ENCODE results near the gene JMY. TPM values are rescaled to one million over a fixed set of nuclear protein-coding genes. Genes with fewer than 3 reads are reported as not detected.
A peak's percentile ranks its signal among the peaks of the same experiment; 100 is the strongest.

Gene JMY, protein sequence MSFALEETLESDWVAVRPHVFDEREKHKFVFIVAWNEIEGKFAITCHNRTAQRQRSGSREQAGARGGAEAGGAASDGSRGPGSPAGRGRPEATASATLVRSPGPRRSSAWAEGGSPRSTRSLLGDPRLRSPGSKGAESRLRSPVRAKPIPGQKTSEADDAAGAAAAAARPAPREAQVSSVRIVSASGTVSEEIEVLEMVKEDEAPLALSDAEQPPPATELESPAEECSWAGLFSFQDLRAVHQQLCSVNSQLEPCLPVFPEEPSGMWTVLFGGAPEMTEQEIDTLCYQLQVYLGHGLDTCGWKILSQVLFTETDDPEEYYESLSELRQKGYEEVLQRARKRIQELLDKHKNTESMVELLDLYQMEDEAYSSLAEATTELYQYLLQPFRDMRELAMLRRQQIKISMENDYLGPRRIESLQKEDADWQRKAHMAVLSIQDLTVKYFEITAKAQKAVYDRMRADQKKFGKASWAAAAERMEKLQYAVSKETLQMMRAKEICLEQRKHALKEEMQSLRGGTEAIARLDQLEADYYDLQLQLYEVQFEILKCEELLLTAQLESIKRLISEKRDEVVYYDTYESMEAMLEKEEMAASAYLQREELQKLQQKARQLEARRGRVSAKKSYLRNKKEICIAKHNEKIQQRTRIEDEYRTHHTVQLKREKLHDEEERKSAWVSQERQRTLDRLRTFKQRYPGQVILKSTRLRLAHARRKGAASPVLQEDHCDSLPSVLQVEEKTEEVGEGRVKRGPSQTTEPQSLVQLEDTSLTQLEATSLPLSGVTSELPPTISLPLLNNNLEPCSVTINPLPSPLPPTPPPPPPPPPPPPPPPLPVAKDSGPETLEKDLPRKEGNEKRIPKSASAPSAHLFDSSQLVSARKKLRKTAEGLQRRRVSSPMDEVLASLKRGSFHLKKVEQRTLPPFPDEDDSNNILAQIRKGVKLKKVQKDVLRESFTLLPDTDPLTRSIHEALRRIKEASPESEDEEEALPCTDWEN
- 1.8 to 3.3 TPM (median 2.5 TPM) in 3 replicates for polyA plus RNA-seq
- 11.6 TPM for polyA plus RNA-seq (2011; ENCODE audit: low read depth)
- polyA plus RNA-seq (2011; cell fraction: cytosol; rRNA removed) = 1.4 and 2.8 TPM in 2 replicates
- polyA plus RNA-seq (2011; cell fraction: nucleus; rRNA removed) = 3.6 and 5.0 TPM in 2 replicates
- polyA plus RNA-seq (2012; ENCODE audit: low replicate concordance) = 2.0 and 7.1 TPM in 2 replicates
- polyA minus RNA-seq = 1.1 to 4.3 TPM (median 2.3 TPM) in 3 replicates
- polyA minus RNA-seq (2011; cell fraction: cytosol; rRNA and poly(A)+ RNA removed) = 3.8 TPM
- polyA minus RNA-seq (2011; cell fraction: nucleus; rRNA and poly(A)+ RNA removed) = 6.1 and 9.6 TPM in 2 replicates

GRCh38 chr5:79235634-79236361 is at the start of gene JMY:
Gene JMY, plus strand, starts transcription at chr5:79236131. Its CDS starts 520 bp downstream, at chr5:79236651.
- peaks cover 12% of the 10 kb centered on the region for H3K79me2 ChIP-seq (ENCODE audit: control insufficient read depth, insufficient read depth, low read length)
- H3K9ac ChIP-seq (ENCODE audit: control insufficient read depth, extremely low read depth, insufficient read depth, low read length) = peak within 1 kb of the TSS; percentile 93
- peak within 1 kb of the TSS; percentile 93 for H3K4me2 ChIP-seq (ENCODE audit: control insufficient read depth, extremely low read depth, insufficient read depth, low read depth, low read length)
- H3K27ac ChIP-seq (ENCODE audit: control insufficient read depth, insufficient read depth, low read length) = peak within 1 kb of the TSS; percentile 92
- dilution Hi-C loops (cut with MboI; ENCODE audit: extremely low pct_ligation_motif_present, low sequenced_read_pairs) = no loop called here
- DNase-seq (ENCODE audit: low read depth, low spot score) (no peak), FAIRE-seq (no peak)
- H3K9me1 ChIP-seq (ENCODE audit: control insufficient read depth, extremely low read depth, insufficient read depth, low read length) = no peaks in the 10 kb centered on the region
- H3K36me3 ChIP-seq (ENCODE audit: control insufficient read depth in 2 of 2, extremely low read depth in 1 of 2, insufficient read depth in 2 of 2, low read length in 2 of 2) = no peaks in the 10 kb centered on the region
- H3K9me3 ChIP-seq (ENCODE audit: control insufficient read depth, low read depth, low read length) = no peaks in the 10 kb centered on the region
- H2AFZ ChIP-seq (ENCODE audit: control insufficient read depth, low read length) = peak within 1 kb of the TSS; percentile 98
- H4K20me1 ChIP-seq (ENCODE audit: control insufficient read depth, extremely low read depth, insufficient read depth, low read length) = no peaks in the 10 kb centered on the region
- no peaks in the 10 kb centered on the region for H3K27me3 ChIP-seq (ENCODE audit: control insufficient read depth, extremely low read depth, insufficient read depth, low read length)
- TF ChIP-seq EZH2 (IDR thresholded peaks at IDR 0.05; ENCODE audit: low read length) (no peak), CTCF (optimal IDR thresholded peaks at IDR 0.05 in 1 of 3, IDR thresholded peaks at IDR 0.05 in 1 of 3, conservative IDR thresholded peaks at IDR 0.05 in 1 of 3; ENCODE audit: extremely low read depth in 1 of 3, insufficient read depth in 2 of 3, low read length in 3 of 3) (peak in 2 of 3 experiments; percentile 9 to 24)
- peaks cover 11% of the 10 kb centered on the region for H3K4me1 ChIP-seq (ENCODE audit: control insufficient read depth, extremely low read depth, insufficient read depth, low read length)
- H3K4me3 ChIP-seq (ENCODE audit: control insufficient read depth in 2 of 3, extremely low read depth in 1 of 3, insufficient read depth in 2 of 3, low read depth in 1 of 3, low read length in 3 of 3) = peak within 1 kb of the TSS; percentile 75 to 94 (median 85)

DNA sequence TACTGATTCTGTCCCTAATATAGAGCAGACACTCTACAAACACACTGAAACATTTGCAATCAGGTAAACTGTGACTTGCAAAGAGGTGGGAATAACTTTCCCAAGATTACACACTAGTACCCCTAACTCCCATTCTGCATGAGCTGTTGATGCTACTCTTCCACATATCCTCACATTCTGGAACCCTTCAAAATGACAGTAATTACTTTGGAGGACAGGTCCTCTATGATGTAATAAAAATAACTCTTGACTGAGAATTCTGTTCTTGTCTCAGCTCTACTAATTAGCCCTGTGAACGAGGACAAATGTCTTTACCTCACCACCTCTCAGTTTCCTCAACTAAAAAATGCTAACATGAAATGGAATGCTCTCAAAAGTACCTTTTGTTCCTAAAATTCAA is 49.5 kb upstream of the JMY start:
- Histone ChIP-seq H3K9me3 (ENCODE audit: control insufficient read depth, low read depth, low read length) (no peaks in the 10 kb centered on the region), H4K20me1 (ENCODE audit: control insufficient read depth, extremely low read depth, insufficient read depth, low read length) (no peaks in the 10 kb centered on the region), H3K4me1 (ENCODE audit: control insufficient read depth, extremely low read depth, insufficient read depth, low read length) (peaks cover 10% of the 10 kb centered on the region), H3K9ac (ENCODE audit: control insufficient read depth, extremely low read depth, insufficient read depth, low read length) (no peak overlapping the region), H3K4me2 (ENCODE audit: control insufficient read depth, extremely low read depth, insufficient read depth, low read depth, low read length) (no peak overlapping the region), H3K27ac (ENCODE audit: control insufficient read depth, insufficient read depth, low read length) (no peak overlapping the region), H3K79me2 (ENCODE audit: control insufficient read depth, insufficient read depth, low read length) (no peaks in the 10 kb centered on the region), H2AFZ (ENCODE audit: control insufficient read depth, low read length) (no peak overlapping the region), H3K27me3 (ENCODE audit: control insufficient read depth, extremely low read depth, insufficient read depth, low read length) (no peaks in the 10 kb centered on the region), H3K4me3 (ENCODE audit: control insufficient read depth in 2 of 3, extremely low read depth in 1 of 3, insufficient read depth in 2 of 3, low read depth in 1 of 3, low read length in 3 of 3) (no peak overlapping the region), H3K9me1 (ENCODE audit: control insufficient read depth, extremely low read depth, insufficient read depth, low read length) (no peaks in the 10 kb centered on the region), H3K36me3 (ENCODE audit: control insufficient read depth in 2 of 2, extremely low read depth in 1 of 2, insufficient read depth in 2 of 2, low read length in 2 of 2) (no peaks in the 10 kb centered on the region)
- DNase-seq (ENCODE audit: low read depth, low spot score) (no peak), FAIRE-seq (no peak)
- TF ChIP-seq CTCF (optimal IDR thresholded peaks at IDR 0.05 in 1 of 3, IDR thresholded peaks at IDR 0.05 in 1 of 3, conservative IDR thresholded peaks at IDR 0.05 in 1 of 3; ENCODE audit: extremely low read depth in 1 of 3, insufficient read depth in 2 of 3, low read length in 3 of 3) = no peak
- no peak for TF ChIP-seq EZH2 (IDR thresholded peaks at IDR 0.05; ENCODE audit: low read length)
- dilution Hi-C loops (cut with MboI; ENCODE audit: extremely low pct_ligation_motif_present, low sequenced_read_pairs) = no loop called here
